HEK293T (cell line): ENCODE measurements around the gene TXNIP.

Source experiments
- ARNT ChIP-seq: fragments of 450-650 bp; IDR thresholded peaks from 2 replicates; pipeline ENCODE4 v1.6.1; 2017; ENCODE audit warnings: mild to moderate bottlenecking
- BHLHE40 ChIP-seq: fragments of 450-650 bp; IDR thresholded peaks from 2 replicates; pipeline ENCODE4 v1.6.1; 2016; ENCODE audit warnings: mild to moderate bottlenecking, moderate library complexity, borderline replicate concordance
- ELF4 ChIP-seq: fragments of 450-650 bp; IDR thresholded peaks from 2 replicates; pipeline ENCODE4 v1.6.1; 2017; ENCODE audit warnings: antibody characterized with exemption
- FOXA1 ChIP-seq: fragments of 450-650 bp; IDR thresholded peaks from 2 replicates; pipeline ENCODE4 v1.6.1; 2016; ENCODE audit warnings: mild to moderate bottlenecking
- FOXM1 ChIP-seq: fragments of 450-650 bp; IDR thresholded peaks from 2 replicates; pipeline ENCODE4 v1.6.1; 2017; ENCODE audit warnings: mild to moderate bottlenecking, borderline replicate concordance
- HDGF ChIP-seq: fragments of 450-650 bp; IDR thresholded peaks from 2 replicates; pipeline ENCODE4 v1.6.1; 2017; ENCODE audit warnings: antibody characterized with exemption, borderline replicate concordance
- L3MBTL2 ChIP-seq: fragments of 450-650 bp; conservative IDR thresholded peaks from 2 replicates; pipeline ENCODE4 v1.6.1; 2016; ENCODE audit warnings: mild to moderate bottlenecking
- LEF1 ChIP-seq: fragments of 450-650 bp; IDR thresholded peaks from 2 replicates; pipeline ENCODE4 v1.6.1; 2017; ENCODE audit warnings: mild to moderate bottlenecking, borderline replicate concordance
- NFRKB ChIP-seq: fragments of 450-650 bp; IDR thresholded peaks from 2 replicates; pipeline ENCODE4 v1.6.1; 2016; ENCODE audit warnings: mild to moderate bottlenecking, moderate library complexity
- SP1 ChIP-seq: fragments of 450-650 bp; IDR thresholded peaks from 2 replicates; pipeline ENCODE4 v1.6.1; 2017
- SUZ12 ChIP-seq: fragments of 450-650 bp; IDR thresholded peaks from 2 replicates; pipeline ENCODE4 v1.6.1; 2016; ENCODE audit warnings: mild to moderate bottlenecking
- TARDBP ChIP-seq: fragments of 450-650 bp; IDR thresholded peaks from 2 replicates; pipeline ENCODE4 v1.6.1; 2016
- ZNF384 ChIP-seq: fragments of 450-650 bp; IDR thresholded peaks from 2 replicates; pipeline ENCODE4 v1.6.1; 2016
- TF ChIP-seq, protein P1 (sequence below): fragments of 450-650 bp; IDR thresholded peaks from 2 replicates; pipeline ENCODE4 v1.6.1; 2016

DNA sequence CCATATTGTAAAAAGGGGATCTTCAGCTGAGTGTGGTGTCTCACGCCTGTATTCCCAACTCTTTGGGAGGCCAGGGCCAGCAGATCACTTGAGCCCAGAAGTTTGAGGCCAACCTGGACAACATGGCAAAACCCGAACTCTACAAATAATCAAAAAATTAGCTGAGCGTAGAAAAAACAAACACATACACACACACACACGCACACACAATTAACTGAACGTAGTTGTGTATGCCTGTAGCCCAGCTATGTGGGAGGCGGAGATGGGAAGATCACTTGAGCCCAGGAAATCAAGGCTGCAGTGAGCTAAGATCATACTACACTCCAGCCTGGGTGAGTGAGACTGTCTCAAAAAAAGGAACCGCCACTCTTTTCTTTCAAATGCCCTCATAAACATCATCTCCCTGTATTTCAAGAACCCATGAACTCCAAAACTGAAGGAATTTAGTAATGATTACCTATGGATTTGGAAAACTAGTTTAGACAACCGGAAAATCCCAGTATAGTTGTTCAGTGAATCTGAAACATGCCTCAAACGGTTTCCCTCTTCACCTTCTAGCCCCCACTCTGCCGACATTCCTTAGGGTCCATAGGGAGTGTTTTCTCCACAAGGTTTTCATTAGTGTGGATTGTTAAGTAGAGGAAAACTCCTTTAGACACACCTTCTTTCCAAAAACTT lies 4.5 kb downstream of the TXNIP start:
- no peak for TF ChIP-seq BHLHE40
- TF ChIP-seq TARDBP, result no peak
- no peak for TF ChIP-seq SP1
- TF ChIP-seq ARNT, result no peak
- no peak for TF ChIP-seq L3MBTL2
- TF ChIP-seq NFRKB, result no peak
- TF ChIP-seq FOXA1, result no peak
- TF ChIP-seq ZNF384, result no peak
- TF ChIP-seq ELF4, result no peak
- TF ChIP-seq SUZ12, result no peak
- no peak for TF ChIP-seq LEF1
- TF ChIP-seq FOXM1, result no peak
- TF ChIP-seq HDGF, result no peak
- TF ChIP-seq, protein P1, sequence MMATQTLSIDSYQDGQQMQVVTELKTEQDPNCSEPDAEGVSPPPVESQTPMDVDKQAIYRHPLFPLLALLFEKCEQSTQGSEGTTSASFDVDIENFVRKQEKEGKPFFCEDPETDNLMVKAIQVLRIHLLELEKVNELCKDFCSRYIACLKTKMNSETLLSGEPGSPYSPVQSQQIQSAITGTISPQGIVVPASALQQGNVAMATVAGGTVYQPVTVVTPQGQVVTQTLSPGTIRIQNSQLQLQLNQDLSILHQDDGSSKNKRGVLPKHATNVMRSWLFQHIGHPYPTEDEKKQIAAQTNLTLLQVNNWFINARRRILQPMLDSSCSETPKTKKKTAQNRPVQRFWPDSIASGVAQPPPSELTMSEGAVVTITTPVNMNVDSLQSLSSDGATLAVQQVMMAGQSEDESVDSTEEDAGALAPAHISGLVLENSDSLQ, result no peak
